ENCODE data around the gene AKAP8L.

The AKAP8L gene

GRCh38 chr19:15402411-15403150, 16.2 kb downstream of the AKAP8L start:
- TF ChIP-seq POLR2A (IDR thresholded peaks at IDR 0.05; ENCODE audit: extremely low read depth, insufficient read length) (no peak), MAX (IDR thresholded peaks at IDR 0.05; ENCODE audit: low read depth, low read length) (no peak), CTCF (IDR thresholded peaks at IDR 0.05; ENCODE audit: low read depth, low read length) (no peak), MYC (IDR thresholded peaks at IDR 0.05; ENCODE audit: low read depth, low read length) (no peak)
- DNase-seq (ENCODE audit: low read depth): no peak
- H3K4me3 ChIP-seq (ENCODE audit: low read depth, low read length): no peak overlapping the region

- no peak for TF ChIP-seq CTCF (IDR thresholded peaks at IDR 0.05; ENCODE audit: low read depth, low read length)
- no peak for TF ChIP-seq POLR2A (IDR thresholded peaks at IDR 0.05; ENCODE audit: extremely low read depth, insufficient read length)
- no peak for TF ChIP-seq MYC (IDR thresholded peaks at IDR 0.05; ENCODE audit: low read depth, low read length)
- TF ChIP-seq MAX (IDR thresholded peaks at IDR 0.05; ENCODE audit: low read depth, low read length): no peak
- H3K4me3 ChIP-seq (ENCODE audit: low read depth, low read length): no peak overlapping the region
- DNase-seq (ENCODE audit: low read depth): no peak
These were observed 17.4 kb downstream of the AKAP8L start for GRCh38 chr19:15401397-15401710.

GRCh38 chr19:15400521-15401396, 18.0 kb downstream of the AKAP8L start:
- TF ChIP-seq MAX (IDR thresholded peaks at IDR 0.05; ENCODE audit: low read depth, low read length) (no peak), POLR2A (IDR thresholded peaks at IDR 0.05; ENCODE audit: extremely low read depth, insufficient read length) (no peak), CTCF (IDR thresholded peaks at IDR 0.05; ENCODE audit: low read depth, low read length) (no peak), MYC (IDR thresholded peaks at IDR 0.05; ENCODE audit: low read depth, low read length) (no peak)
- H3K4me3 ChIP-seq (ENCODE audit: low read depth, low read length): no peak overlapping the region
- DNase-seq (ENCODE audit: low read depth): no peak

GRCh38 chr19:15399635-15400034, 19.2 kb downstream of the AKAP8L start:
- TF ChIP-seq POLR2A (IDR thresholded peaks at IDR 0.05; ENCODE audit: extremely low read depth, insufficient read length): no peak
- no peak for TF ChIP-seq MYC (IDR thresholded peaks at IDR 0.05; ENCODE audit: low read depth, low read length)
- TF ChIP-seq CTCF (IDR thresholded peaks at IDR 0.05; ENCODE audit: low read depth, low read length): no peak
- no peak for TF ChIP-seq MAX (IDR thresholded peaks at IDR 0.05; ENCODE audit: low read depth, low read length)
- H3K4me3 ChIP-seq (ENCODE audit: low read depth, low read length): no peak overlapping the region
- no peak for DNase-seq (ENCODE audit: low read depth)

GRCh38 chr19:15399234-15399515, 19.6 kb downstream of the AKAP8L start:
- no peak for DNase-seq (ENCODE audit: low read depth)
- H3K4me3 ChIP-seq (ENCODE audit: low read depth, low read length): no peak overlapping the region
- no peak for TF ChIP-seq MYC (IDR thresholded peaks at IDR 0.05; ENCODE audit: low read depth, low read length)
- no peak for TF ChIP-seq POLR2A (IDR thresholded peaks at IDR 0.05; ENCODE audit: extremely low read depth, insufficient read length)
- no peak for TF ChIP-seq CTCF (IDR thresholded peaks at IDR 0.05; ENCODE audit: low read depth, low read length)
- TF ChIP-seq MAX (IDR thresholded peaks at IDR 0.05; ENCODE audit: low read depth, low read length): no peak

Data from NB4 (cell line).